Glutamatergic neuron (in vitro differentiated cells): ENCODE data around the gene PKMYT1. TPM values are rescaled to one million over a fixed set of nuclear protein-coding genes. Genes with fewer than 3 reads are reported as not detected.

Source experiments
- DNase-seq: peaks from one replicate; pipeline ENCODE4 v3.0.0; 2022
- H3K27ac Mint-ChIP-seq: one replicate; pipeline ENCODE4 v1.8.0; 2020; ENCODE audit warnings: mild to moderate bottlenecking, mixed read lengths, inconsistent platforms; ENCODE audit not compliant: unreplicated experiment
- H3K27me3 Mint-ChIP-seq: one replicate; pipeline ENCODE4 v1.8.0; 2020; ENCODE audit warnings: mild to moderate bottlenecking, moderate library complexity, mixed read lengths, inconsistent platforms; ENCODE audit not compliant: unreplicated experiment
- H3K36me3 Mint-ChIP-seq: one replicate; pipeline ENCODE4 v1.8.0; 2020; ENCODE audit warnings: mild to moderate bottlenecking, mixed read lengths, inconsistent platforms; ENCODE audit not compliant: unreplicated experiment
- H3K4me1 Mint-ChIP-seq: one replicate; pipeline ENCODE4 v1.8.0; 2020; ENCODE audit warnings: mild to moderate bottlenecking, low read depth, mixed read lengths, inconsistent platforms; ENCODE audit not compliant: unreplicated experiment
- H3K4me3 Mint-ChIP-seq: one replicate; pipeline ENCODE4 v1.8.0; 2020; ENCODE audit warnings: mild to moderate bottlenecking, mixed read lengths, inconsistent platforms; ENCODE audit not compliant: unreplicated experiment
- H3K9me3 Mint-ChIP-seq: one replicate; pipeline ENCODE4 v1.8.0; 2020; ENCODE audit warnings: mild to moderate bottlenecking, moderate library complexity, mixed read lengths, inconsistent platforms; ENCODE audit not compliant: unreplicated experiment
- total RNA-seq: library from RNA; stranded (reverse); fragmentation: NEBNext Ultra II Directional; extraction: Animal tissue kit (Norgen Biotek cat#: 25700); gene quantifications from one replicate; pipeline ENCODE4 v1.2.1, GENCODE V29; 2021; ENCODE audit not compliant: unreplicated experiment
- TF ChIP-seq, protein P1 (sequence below): fragments of 200-600 bp; sonication (generic); IDR thresholded peaks from one replicate; pipeline ENCODE4 v1.5.0; 2021; ENCODE audit not compliant: partially characterized antibody, unreplicated experiment

PKMYT1 gene
- total RNA-seq, 1 donor from 2014 or later: 8.5 TPM

DNA sequence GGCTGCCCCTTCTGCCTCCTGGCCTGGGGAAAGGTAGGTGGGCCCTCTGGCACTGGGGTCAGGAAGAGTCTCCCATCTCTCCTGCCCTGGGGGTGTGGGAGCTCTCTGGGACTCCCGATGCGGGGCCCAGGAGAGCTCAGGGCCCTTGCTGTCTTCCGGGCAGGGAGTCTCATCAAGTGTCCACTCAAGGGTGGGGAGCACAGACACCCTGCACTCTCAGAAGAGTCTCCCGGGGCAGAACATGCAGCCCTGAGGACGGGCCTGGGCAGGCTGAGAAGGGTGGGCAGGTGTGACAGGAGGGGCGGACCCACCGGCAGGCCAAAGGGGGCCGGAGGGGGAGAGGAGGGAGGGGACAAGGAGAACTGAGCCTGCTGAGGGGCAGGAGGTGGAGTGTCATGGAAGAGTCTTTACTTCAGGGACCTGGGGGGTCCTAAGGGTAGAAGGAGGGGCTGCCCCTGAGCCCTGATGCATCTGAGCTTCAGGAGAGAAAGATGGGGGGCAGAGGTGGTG is 8.4 kb upstream of the PKMYT1 start:
- DNase-seq: no peak
- Mint-ChIP-seq H3K9me3 (no peaks in the 10 kb centered on the region), H3K4me1 (no peaks in the 10 kb centered on the region), H3K27ac (no peak overlapping the region), H3K36me3 (no peaks in the 10 kb centered on the region), H3K27me3 (peaks cover 4% of the 10 kb centered on the region), H3K4me3 (no peak overlapping the region)
- TF ChIP-seq, protein P1, sequence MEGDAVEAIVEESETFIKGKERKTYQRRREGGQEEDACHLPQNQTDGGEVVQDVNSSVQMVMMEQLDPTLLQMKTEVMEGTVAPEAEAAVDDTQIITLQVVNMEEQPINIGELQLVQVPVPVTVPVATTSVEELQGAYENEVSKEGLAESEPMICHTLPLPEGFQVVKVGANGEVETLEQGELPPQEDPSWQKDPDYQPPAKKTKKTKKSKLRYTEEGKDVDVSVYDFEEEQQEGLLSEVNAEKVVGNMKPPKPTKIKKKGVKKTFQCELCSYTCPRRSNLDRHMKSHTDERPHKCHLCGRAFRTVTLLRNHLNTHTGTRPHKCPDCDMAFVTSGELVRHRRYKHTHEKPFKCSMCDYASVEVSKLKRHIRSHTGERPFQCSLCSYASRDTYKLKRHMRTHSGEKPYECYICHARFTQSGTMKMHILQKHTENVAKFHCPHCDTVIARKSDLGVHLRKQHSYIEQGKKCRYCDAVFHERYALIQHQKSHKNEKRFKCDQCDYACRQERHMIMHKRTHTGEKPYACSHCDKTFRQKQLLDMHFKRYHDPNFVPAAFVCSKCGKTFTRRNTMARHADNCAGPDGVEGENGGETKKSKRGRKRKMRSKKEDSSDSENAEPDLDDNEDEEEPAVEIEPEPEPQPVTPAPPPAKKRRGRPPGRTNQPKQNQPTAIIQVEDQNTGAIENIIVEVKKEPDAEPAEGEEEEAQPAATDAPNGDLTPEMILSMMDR: no peak

DNA sequence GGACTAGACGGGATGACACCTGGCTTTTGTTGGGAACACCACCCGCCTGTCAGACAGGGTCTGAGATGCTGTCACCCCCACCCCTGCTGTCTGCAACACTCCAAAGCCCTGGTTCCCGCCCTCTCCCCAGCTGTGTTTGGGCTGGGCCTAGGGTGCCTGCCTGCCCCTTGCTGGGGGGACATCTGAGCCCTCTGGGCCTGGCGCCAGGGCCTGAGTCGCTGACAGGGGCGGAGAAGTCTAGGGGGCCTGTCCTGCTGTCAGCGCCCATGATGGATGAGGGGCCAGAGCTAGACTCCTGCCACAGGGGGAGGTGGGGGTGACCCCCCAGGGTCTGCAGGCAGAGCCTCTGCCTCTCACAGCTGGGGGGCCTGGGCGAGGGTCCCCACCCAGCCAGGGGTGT is 7.6 kb upstream of the PKMYT1 start:
- peaks cover 3% of the 10 kb centered on the region for H3K9me3 Mint-ChIP-seq
- peaks cover 4% of the 10 kb centered on the region for H3K27me3 Mint-ChIP-seq
- DNase-seq: no peak
- H3K36me3 Mint-ChIP-seq: no peaks in the 10 kb centered on the region
- TF ChIP-seq, protein P1: no peak
- no peaks in the 10 kb centered on the region for H3K4me1 Mint-ChIP-seq
- no peak overlapping the region for H3K27ac Mint-ChIP-seq
- H3K4me3 Mint-ChIP-seq: no peak overlapping the region

DNA sequence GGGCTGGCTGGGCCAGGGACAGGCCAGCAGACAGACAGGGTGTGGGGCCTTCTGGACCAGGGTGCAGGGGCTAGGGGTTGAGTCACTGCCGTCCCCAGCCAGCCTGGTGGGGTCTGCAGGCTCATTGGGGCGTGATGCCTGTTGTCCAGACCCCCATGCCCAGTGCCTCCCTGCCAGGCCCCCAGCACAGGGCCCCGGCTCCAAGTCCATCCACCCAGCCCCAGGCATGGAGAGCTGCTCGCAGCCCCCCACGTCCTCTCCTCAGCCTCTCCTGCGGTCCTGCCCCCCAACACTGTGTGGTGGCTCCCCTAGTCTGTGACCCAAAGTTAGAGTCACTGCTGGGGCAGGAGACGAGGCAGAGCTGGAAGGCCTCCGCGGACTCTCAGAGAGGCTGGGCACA is 7.0 kb upstream of the PKMYT1 start:
- H3K9me3 Mint-ChIP-seq: peaks cover 3% of the 10 kb centered on the region

DNA sequence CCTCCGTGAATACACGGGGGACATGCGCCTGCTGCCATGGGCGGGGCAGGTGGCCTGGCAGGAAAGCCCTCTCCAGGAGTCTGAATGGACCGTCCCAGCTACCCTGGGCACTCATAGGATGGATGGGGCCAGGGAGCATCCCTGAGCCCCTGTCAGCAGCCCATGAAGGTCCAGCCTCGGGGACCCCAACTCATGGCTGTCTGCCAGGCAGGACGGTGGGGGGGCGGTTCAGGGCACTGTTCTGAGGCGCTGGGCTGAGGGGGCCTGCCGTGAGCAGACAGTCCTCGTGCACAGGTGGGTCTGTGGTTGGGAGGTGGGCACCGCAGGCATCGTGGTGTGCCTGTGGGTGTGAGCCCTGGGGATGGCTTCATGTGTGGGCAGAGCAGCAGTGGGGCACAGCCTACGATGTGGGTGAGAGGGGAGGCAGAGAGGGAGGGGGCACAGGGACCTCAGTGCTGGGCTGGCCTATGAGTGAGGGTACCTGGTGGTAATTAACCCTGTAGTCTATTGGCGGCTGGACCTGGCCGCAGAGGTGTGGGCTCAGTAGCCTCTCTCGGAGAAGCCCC is 6.5 kb upstream of the PKMYT1 start:
- H3K36me3 Mint-ChIP-seq: no peaks in the 10 kb centered on the region
- TF ChIP-seq, protein P1: no peak
- peaks cover 4% of the 10 kb centered on the region for H3K27me3 Mint-ChIP-seq
- H3K4me1 Mint-ChIP-seq: peaks cover under 1% of the 10 kb centered on the region
- no peak overlapping the region for H3K4me3 Mint-ChIP-seq
- no peak for DNase-seq
- H3K27ac Mint-ChIP-seq: no peak overlapping the region
- H3K9me3 Mint-ChIP-seq: peaks cover 3% of the 10 kb centered on the region

More for the DNA sequence above, 7.0 kb upstream of the PKMYT1 start:
- Mint-ChIP-seq H3K27me3 (peaks cover 4% of the 10 kb centered on the region), H3K27ac (no peak overlapping the region), H3K36me3 (no peaks in the 10 kb centered on the region), H3K4me1 (no peaks in the 10 kb centered on the region), H3K4me3 (no peak overlapping the region)
- TF ChIP-seq, protein P1: no peak
- no peak for DNase-seq

DNA sequence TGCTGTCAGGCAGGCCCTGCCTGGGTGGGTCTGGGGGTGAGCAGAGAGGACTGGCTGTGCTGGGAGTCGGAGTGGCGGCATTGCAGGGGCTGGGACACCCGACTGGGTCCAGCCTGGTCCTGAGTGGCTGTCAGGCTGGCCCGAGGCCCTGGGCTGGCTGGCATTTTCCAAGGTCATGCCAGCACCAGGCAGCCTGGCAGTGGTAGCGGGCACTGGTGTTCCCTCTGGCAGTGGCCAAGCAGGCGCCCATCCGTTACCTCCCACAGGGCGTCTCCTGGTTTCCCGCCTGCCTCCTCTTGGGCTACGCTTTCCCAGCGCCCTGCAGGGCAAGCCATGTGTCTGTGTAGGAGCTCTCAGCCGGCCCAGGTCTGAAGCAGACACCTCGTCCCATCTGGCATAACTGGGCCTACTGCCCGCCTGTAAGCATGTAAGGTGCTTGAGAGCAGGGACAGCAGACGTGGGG is 5.7 kb upstream of the PKMYT1 start:
- Mint-ChIP-seq H3K27ac (no peak overlapping the region), H3K4me3 (no peak overlapping the region), H3K9me3 (peaks cover 3% of the 10 kb centered on the region), H3K27me3 (peaks cover 6% of the 10 kb centered on the region), H3K4me1 (peaks cover 5% of the 10 kb centered on the region), H3K36me3 (no peaks in the 10 kb centered on the region)
- TF ChIP-seq, protein P1: no peak
- no peak for DNase-seq
